Measurements from ENCODE around the gene B4GALT7.

B4GALT7 gene

GRCh38 chr5:177598477-177598876 is 1.5 kb upstream of the B4GALT7 start:
- Histone ChIP-seq H3K4me3 (ENCODE audit: low read length) (no peak overlapping the region), H2AFZ (ENCODE audit: low read depth, low read length) (no peak overlapping the region), H3K36me3 (ENCODE audit: insufficient read depth, low read length) (peaks cover 34% of the 10 kb centered on the region), H3K27me3 (ENCODE audit: insufficient read depth, low read length) (no peaks in the 10 kb centered on the region), H3K4me1 (ENCODE audit: insufficient read depth, low read length) (peaks cover 11% of the 10 kb centered on the region), H3K9me3 (ENCODE audit: low read length) (peaks cover 2% of the 10 kb centered on the region)

DNA sequence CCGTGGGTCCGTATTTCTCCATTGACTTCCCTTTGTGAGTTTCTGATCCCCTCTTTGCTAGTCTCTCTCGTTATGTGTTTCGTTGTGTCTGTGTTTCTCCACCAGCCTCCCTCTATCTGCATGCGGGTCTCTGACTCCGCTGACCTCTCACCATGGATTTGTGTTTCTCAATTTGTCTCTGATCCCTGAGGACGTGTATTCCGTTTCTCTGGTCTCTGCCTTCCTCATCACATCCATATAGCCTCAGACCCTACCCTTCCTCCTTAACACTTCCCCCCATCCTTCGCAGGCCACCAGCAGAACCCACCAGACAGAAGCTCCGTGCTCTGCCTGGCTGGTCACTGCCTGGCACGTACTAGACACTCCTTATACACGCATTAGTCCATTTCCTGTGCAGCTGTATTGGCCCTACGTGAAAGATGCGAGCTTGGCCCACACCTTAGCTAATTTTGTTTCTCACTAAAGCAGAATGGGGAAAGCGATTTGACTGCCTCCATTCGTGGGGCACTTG is 631 bp downstream of the B4GALT7 start:
- H3K9me3 ChIP-seq (ENCODE audit: low read length) = peaks cover 2% of the 10 kb centered on the region
- peak overlapping the region; percentile 76 for H3K4me3 ChIP-seq (ENCODE audit: low read length)
- H3K27me3 ChIP-seq (ENCODE audit: insufficient read depth, low read length) = no peaks in the 10 kb centered on the region
- H3K36me3 ChIP-seq (ENCODE audit: insufficient read depth, low read length) = peaks cover 14% of the 10 kb centered on the region
- H3K4me1 ChIP-seq (ENCODE audit: insufficient read depth, low read length) = peaks cover 11% of the 10 kb centered on the region
- peak overlapping the region; percentile 6 for H2AFZ ChIP-seq (ENCODE audit: low read depth, low read length)

- Histone ChIP-seq H3K4me3 (ENCODE audit: low read length) (peak overlapping the region; percentile 76), H3K9me3 (ENCODE audit: low read length) (peaks cover 2% of the 10 kb centered on the region), H2AFZ (ENCODE audit: low read depth, low read length) (no peak overlapping the region), H3K36me3 (ENCODE audit: insufficient read depth, low read length) (peaks cover 8% of the 10 kb centered on the region), H3K4me1 (ENCODE audit: insufficient read depth, low read length) (peaks cover 11% of the 10 kb centered on the region), H3K27me3 (ENCODE audit: insufficient read depth, low read length) (no peaks in the 10 kb centered on the region)
Measured at GRCh38 chr5:177601126-177601525, 1.2 kb downstream of the B4GALT7 start.

GRCh38 chr5:177601577-177602457 is 1.9 kb downstream of the B4GALT7 start:
- Histone ChIP-seq H3K4me3 (ENCODE audit: low read length) (peak overlapping the region; percentile 76), H3K4me1 (ENCODE audit: insufficient read depth, low read length) (peaks cover 11% of the 10 kb centered on the region), H3K27me3 (ENCODE audit: insufficient read depth, low read length) (no peaks in the 10 kb centered on the region)

GRCh38 chr5:177602458-177602830 is 2.5 kb downstream of the B4GALT7 start:
- Histone ChIP-seq H2AFZ (ENCODE audit: low read depth, low read length) (no peak overlapping the region), H3K27me3 (ENCODE audit: insufficient read depth, low read length) (no peaks in the 10 kb centered on the region), H3K4me3 (ENCODE audit: low read length) (no peak overlapping the region), H3K9me3 (ENCODE audit: low read length) (no peaks in the 10 kb centered on the region), H3K36me3 (ENCODE audit: insufficient read depth, low read length) (no peaks in the 10 kb centered on the region), H3K4me1 (ENCODE audit: insufficient read depth, low read length) (peaks cover 16% of the 10 kb centered on the region)

More at GRCh38 chr5:177601577-177602457, 1.9 kb downstream of the B4GALT7 start:
- Histone ChIP-seq H2AFZ (ENCODE audit: low read depth, low read length) (no peak overlapping the region), H3K9me3 (ENCODE audit: low read length) (no peaks in the 10 kb centered on the region), H3K36me3 (ENCODE audit: insufficient read depth, low read length) (peaks cover under 1% of the 10 kb centered on the region)

DNA sequence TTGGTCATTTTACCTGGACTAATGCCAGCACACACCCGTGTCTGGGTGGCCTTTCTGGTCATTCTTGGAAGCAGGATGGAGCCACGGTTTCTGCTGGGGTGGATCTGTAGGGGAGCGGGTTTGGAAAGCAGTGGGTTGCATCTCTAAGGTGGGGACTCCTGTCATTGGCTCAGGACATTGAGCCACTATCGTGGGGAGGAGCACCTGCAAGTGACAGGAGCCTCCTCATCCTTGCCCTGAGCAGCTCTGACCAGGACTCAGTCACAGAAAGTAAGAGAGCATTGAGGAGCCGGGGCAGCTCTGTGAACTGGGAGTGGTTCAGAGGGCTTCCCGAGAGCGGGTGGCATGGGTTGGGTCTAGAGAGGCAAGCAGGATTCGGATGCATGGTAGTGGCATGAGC is 3.7 kb downstream of the B4GALT7 start:
- H3K4me1 ChIP-seq (ENCODE audit: insufficient read depth, low read length) = peaks cover 23% of the 10 kb centered on the region
- no peaks in the 10 kb centered on the region for H3K36me3 ChIP-seq (ENCODE audit: insufficient read depth, low read length)
- no peak overlapping the region for H3K4me3 ChIP-seq (ENCODE audit: low read length)
- H3K27me3 ChIP-seq (ENCODE audit: insufficient read depth, low read length) = no peaks in the 10 kb centered on the region
- H3K9me3 ChIP-seq (ENCODE audit: low read length) = no peaks in the 10 kb centered on the region
- H2AFZ ChIP-seq (ENCODE audit: low read depth, low read length) = no peak overlapping the region

DNA sequence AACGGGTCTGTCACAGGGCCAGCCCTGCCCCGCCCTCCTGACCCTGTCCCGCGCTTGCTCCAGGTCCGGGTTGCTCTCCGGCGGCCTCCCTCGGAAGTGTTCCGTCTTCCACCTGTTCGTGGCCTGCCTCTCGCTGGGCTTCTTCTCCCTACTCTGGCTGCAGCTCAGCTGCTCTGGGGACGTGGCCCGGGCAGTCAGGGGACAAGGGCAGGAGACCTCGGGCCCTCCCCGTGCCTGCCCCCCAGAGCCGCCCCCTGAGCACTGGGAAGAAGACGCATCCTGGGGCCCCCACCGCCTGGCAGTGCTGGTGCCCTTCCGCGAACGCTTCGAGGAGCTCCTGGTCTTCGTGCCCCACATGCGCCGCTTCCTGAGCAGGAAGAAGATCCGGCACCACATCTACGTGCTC is 4.2 kb downstream of the B4GALT7 start:
- no peaks in the 10 kb centered on the region for H3K27me3 ChIP-seq (ENCODE audit: insufficient read depth, low read length)
- no peak overlapping the region for H3K4me3 ChIP-seq (ENCODE audit: low read length)
- no peaks in the 10 kb centered on the region for H3K36me3 ChIP-seq (ENCODE audit: insufficient read depth, low read length)
- no peak overlapping the region for H2AFZ ChIP-seq (ENCODE audit: low read depth, low read length)
- peaks cover 23% of the 10 kb centered on the region for H3K4me1 ChIP-seq (ENCODE audit: insufficient read depth, low read length)
- H3K9me3 ChIP-seq (ENCODE audit: low read length) = no peaks in the 10 kb centered on the region

DNA sequence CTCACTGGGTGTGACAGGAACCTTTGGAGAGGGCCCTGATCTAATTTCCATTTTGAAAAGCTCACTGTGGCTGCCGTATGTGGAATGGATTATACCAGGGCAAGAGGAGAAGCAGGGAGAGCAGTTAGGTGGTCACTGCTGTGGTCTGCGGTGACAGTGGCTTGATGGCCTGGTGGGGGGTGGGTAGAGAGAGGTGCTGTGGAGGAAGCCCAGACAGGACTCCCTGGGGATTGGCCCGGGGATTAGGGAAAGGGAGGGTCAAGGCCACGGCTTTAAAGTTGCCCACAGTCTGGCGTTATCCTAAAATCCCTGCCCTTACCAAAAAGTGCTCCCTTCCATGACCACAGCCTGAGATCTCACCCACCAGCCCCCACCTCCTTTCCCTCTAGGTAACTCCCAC is 4.7 kb downstream of the B4GALT7 start:
- H3K36me3 ChIP-seq (ENCODE audit: insufficient read depth, low read length) = peaks cover 4% of the 10 kb centered on the region
- H3K4me1 ChIP-seq (ENCODE audit: insufficient read depth, low read length) = peaks cover 23% of the 10 kb centered on the region
- no peak overlapping the region for H3K4me3 ChIP-seq (ENCODE audit: low read length)
- no peaks in the 10 kb centered on the region for H3K27me3 ChIP-seq (ENCODE audit: insufficient read depth, low read length)
- H3K9me3 ChIP-seq (ENCODE audit: low read length) = no peaks in the 10 kb centered on the region
- H2AFZ ChIP-seq (ENCODE audit: low read depth, low read length) = no peak overlapping the region

- Histone ChIP-seq H3K9me3 (ENCODE audit: low read length) (no peaks in the 10 kb centered on the region), H3K27me3 (ENCODE audit: insufficient read depth, low read length) (no peaks in the 10 kb centered on the region), H3K4me3 (ENCODE audit: low read length) (no peak overlapping the region), H3K4me1 (ENCODE audit: insufficient read depth, low read length) (peaks cover 23% of the 10 kb centered on the region), H3K36me3 (ENCODE audit: insufficient read depth, low read length) (peaks cover 8% of the 10 kb centered on the region), H2AFZ (ENCODE audit: low read depth, low read length) (no peak overlapping the region)
Measured at GRCh38 chr5:177605078-177605477, 5.1 kb downstream of the B4GALT7 start.

DNA sequence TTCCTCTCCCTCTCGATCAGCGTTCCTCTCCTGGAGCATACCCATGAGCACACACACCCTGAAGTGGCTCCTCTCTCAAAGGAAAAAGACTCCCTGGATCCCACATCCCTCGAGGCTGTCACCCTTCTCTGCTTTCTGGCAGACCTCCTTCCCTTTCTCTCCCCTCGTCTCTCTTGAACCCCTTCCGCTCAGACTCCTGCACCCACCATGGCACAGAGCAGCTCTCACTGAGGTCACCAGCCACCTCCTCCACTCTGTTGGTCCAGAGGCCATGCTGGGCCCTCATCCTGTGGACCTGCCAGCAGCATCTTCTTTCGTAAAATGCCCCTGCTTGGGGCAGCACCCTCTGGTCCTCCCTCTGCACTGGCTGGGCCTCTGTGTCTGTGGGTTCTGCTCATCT is 5.7 kb downstream of the B4GALT7 start:
- Histone ChIP-seq H2AFZ (ENCODE audit: low read depth, low read length) (no peak overlapping the region), H3K27me3 (ENCODE audit: insufficient read depth, low read length) (no peaks in the 10 kb centered on the region), H3K4me3 (ENCODE audit: low read length) (no peak overlapping the region), H3K4me1 (ENCODE audit: insufficient read depth, low read length) (peaks cover 21% of the 10 kb centered on the region), H3K36me3 (ENCODE audit: insufficient read depth, low read length) (peaks cover 8% of the 10 kb centered on the region), H3K9me3 (ENCODE audit: low read length) (no peaks in the 10 kb centered on the region)

DNA sequence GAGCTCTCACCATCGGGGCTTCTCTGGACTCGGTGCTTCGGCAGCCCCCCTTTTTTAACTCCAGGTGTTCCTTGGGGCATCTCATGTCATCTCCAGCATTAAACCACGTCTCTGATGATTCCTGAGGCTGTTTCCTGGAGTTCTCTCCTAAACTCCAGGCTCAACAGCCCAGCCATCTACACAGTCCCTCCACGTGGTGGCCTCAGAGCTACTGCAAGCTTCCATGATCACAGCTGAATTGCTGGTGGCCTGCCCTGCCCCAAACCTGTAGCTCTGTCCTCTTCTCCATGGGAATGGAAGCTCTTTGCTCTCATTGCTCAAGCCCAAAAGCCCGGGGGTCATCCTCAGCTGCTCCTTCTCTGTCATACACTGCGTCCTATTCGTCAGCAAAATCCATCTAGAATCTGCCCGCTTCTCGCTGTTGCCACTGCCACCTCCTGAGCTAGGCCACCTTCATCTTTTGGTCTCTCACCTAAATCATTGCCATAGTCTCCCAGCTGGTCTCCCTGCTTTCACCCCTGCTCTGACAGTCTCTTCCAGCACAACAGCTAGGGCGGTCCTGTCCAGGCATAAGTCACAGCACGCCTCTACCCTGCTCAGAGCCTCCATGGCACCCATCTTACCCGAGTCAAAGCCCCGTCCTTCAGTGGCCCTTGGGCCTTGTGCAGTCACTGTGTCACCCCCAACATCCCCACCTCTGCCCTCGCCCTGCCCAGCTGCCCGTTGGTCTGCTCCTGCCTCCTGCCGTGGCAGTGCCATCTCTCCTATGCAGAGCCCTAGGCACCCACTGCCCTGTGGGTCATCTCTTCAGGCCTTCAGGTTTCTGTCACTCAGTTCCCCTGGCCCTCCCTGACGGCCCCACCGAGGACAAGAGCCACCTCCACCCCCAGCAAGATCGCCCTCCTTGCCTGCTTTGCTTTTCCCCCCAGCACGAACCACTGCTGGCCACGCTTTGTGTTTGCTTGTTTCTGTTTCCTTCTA is 6.4 kb downstream of the B4GALT7 start:
- Histone ChIP-seq H3K36me3 (ENCODE audit: insufficient read depth, low read length) (peaks cover 8% of the 10 kb centered on the region), H3K4me3 (ENCODE audit: low read length) (no peak overlapping the region), H3K27me3 (ENCODE audit: insufficient read depth, low read length) (no peaks in the 10 kb centered on the region), H3K4me1 (ENCODE audit: insufficient read depth, low read length) (peaks cover 14% of the 10 kb centered on the region), H3K9me3 (ENCODE audit: low read length) (no peaks in the 10 kb centered on the region), H2AFZ (ENCODE audit: low read depth, low read length) (no peak overlapping the region)

DNA sequence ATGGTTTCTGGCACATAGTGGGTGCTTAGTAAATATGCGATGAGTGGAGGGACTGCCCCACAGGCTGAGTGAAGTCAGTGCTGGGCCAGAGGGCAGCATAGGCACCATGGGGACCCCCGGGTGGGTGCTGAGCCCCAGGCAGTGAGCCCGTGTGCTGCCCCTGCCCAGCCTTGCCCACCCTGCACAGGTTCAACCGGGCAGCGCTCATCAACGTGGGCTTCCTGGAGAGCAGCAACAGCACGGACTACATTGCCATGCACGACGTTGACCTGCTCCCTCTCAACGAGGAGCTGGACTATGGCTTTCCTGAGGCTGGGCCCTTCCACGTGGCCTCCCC is 7.2 kb downstream of the B4GALT7 start:
- no peak overlapping the region for H2AFZ ChIP-seq (ENCODE audit: low read depth, low read length)
- H3K27me3 ChIP-seq (ENCODE audit: insufficient read depth, low read length) = no peaks in the 10 kb centered on the region
- no peak overlapping the region for H3K4me3 ChIP-seq (ENCODE audit: low read length)
- H3K9me3 ChIP-seq (ENCODE audit: low read length) = no peaks in the 10 kb centered on the region
- H3K4me1 ChIP-seq (ENCODE audit: insufficient read depth, low read length) = peaks cover 12% of the 10 kb centered on the region
- peaks cover 8% of the 10 kb centered on the region for H3K36me3 ChIP-seq (ENCODE audit: insufficient read depth, low read length)

Data from neuron (in vitro differentiated cells).